Muscle of arm (tissue), 12 donors: ENCODE results near the gene COL18A1. TPM values are rescaled to one million over a fixed set of nuclear protein-coding genes. Genes with fewer than 3 reads are reported as not detected.

ENCODE experiments used
- DNase-seq: peaks from one replicate; pipeline ENCODE4 v3.0.0-alpha.2; 2013
- polyA plus RNA-seq, 12 donors: library from polyadenylated mRNA; unstranded; fragments of 120-200 nt; gene quantifications; one replicate each; pipeline ENCODE4 v1.2.1, GENCODE V29; 2013; ENCODE audit not compliant: insufficient read length in 12 of 12

Gene COL18A1
- polyA plus RNA-seq, 12 donors = 45.6 to 181 (median 71.3) TPM

DNA sequence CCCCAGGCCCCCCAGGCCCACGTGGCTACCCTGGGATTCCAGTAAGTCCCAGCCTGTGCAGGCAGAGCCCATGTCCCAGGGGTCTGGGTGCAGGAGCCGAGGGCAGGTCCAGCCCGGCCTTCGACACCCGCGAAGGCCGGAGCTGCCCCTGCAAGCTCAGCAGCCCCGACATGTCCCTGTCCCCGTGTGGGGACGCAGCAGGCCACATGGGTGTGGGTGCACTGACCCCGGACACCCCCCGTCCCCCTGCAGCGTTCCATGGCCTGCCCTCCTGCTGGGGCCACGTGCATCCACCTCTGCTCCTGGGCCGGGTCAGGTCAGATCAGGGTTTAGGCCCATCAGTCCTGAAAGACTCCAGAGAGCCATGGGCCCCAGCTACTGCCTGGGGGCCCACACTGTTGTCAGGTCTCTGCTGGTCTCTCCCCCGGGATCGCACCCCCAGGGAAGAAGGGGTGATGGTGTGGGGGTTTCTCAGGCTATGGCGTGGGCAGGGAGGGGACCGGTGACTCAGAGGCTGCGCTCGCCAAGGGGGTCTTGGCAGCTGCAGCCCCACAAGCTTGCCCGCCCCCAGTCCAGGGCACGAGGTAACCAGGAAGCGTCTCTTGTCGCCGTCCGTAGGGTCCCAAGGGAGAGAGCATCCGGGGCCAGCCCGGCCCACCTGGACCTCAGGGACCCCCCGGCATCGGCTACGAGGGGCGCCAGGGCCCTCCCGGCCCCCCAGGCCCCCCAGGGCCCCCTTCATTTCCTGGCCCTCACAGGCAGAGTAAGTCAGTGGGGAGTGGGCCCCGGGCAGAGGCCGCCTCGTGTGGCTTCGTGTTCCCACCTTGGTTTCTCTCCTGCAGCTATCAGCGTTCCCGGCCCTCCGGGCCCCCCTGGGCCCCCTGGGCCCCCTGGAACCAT is 99.8 kb downstream of the COL18A1 start:
- DNase-seq = no peak

DNA sequence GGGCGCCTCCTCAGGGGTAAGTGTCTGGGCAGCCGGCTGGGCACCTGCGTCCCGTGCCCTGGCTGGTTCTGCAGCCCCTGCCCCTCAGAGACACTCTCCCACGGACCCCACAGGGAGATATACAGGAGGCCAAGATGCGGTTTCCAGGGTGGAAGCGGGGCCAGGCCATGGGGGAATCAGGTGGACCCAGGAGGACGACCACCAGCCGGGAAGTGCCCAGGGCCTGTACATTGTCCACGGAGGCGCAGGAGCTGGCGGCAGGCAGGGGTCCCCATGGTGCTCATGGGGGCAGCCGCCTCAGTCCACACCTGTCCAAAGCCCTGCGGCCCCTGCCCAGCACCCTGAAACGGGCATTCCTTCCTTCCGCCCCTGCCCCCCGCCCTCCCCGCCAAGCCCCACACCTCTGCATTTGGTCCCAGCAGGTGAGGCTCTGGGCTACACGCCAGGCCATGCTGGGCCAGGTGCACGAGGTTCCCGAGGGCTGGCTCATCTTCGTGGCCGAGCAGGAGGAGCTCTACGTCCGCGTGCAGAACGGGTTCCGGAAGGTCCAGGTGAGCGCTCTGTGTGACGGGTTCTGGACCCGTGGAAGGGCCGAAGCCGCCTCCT is 100.6 kb downstream of the COL18A1 start:
- DNase-seq = no peak

GRCh38 chr21:45506241-45506817 is 101.4 kb downstream of the COL18A1 start:
- no peak for DNase-seq

DNA sequence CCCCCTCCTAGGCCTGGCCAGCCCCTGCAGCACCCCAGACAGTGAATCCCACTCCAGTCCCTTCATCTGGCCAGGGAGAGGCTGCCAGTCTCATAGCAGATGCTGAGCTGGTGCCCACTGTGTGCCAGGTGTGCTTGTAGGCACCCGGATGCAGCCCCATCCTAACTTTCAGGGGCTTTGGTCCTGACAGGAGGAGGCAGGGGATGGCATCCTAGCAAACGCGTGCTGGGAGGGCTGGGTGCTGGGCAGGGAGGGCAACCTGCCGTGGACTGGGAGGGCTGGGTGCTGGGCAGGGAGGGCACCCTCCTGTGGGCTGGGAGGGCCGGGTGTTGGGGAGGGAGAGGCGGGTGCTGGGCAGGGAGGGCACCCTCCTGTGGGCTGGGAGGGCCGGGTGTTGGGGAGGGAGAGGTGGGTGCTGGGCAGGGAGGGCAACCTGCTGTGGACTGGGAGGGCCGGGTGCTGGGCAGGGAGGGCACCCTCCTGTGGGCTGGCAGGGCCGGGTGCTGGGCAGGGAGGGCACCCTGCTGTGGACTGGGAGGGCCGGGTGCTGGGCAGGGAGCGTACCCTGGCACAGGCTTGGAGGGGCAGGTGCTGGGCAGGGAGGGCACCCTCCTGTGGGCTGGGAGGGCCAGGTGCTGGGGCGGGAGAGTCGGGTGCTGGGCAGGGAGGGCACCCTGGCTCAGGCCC is 102.0 kb downstream of the COL18A1 start:
- no peak for DNase-seq

- DNase-seq = no peak
These were observed 102.5 kb downstream of the COL18A1 start for GRCh38 chr21:45507523-45507875.

GRCh38 chr21:45507888-45508508 is 103.0 kb downstream of the COL18A1 start:
- DNase-seq = no peak

GRCh38 chr21:45508607-45509565 is 103.9 kb downstream of the COL18A1 start:
- no peak for DNase-seq

DNA sequence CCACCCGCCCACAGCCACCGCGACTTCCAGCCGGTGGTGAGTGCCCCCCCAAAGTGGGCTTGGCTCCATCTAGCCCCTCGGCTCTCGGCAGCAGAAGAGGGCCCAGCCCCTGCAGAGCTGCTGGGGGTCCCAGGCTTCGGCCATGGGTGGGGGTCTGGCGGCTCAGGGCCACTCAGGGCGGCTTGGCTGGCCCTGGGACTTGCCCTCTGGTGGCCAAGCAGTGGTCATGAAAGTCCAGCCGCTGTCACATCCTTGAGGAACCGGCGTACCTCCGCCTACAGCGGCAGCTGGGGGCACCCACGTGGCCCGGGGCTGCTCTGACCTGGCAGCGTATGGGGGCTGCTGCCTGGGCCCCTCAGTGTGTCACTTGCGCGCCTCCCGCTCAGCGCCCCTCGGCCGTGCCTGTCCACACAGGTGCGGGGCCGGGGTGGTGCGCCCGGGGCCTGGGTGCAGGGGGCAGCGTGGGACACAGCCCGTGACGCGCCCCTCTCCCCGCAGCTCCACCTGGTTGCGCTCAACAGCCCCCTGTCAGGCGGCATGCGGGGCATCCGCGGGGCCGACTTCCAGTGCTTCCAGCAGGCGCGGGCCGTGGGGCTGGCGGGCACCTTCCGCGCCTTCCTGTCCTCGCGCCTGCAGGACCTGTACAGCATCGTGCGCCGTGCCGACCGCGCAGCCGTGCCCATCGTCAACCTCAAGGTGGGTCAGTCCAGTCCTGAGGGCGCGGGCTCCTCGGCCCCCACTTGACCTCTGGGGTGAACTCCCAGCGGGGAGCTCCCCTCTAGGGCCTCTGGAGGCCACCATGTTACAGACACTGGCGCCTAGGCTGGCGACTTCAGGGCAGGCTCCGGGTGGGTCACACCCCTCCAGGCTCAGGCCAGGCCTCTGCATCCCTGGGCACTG is 104.9 kb downstream of the COL18A1 start:
- no peak for DNase-seq

- no peak for DNase-seq
These were observed 105.5 kb downstream of the COL18A1 start for GRCh38 chr21:45510466-45510955.

DNA sequence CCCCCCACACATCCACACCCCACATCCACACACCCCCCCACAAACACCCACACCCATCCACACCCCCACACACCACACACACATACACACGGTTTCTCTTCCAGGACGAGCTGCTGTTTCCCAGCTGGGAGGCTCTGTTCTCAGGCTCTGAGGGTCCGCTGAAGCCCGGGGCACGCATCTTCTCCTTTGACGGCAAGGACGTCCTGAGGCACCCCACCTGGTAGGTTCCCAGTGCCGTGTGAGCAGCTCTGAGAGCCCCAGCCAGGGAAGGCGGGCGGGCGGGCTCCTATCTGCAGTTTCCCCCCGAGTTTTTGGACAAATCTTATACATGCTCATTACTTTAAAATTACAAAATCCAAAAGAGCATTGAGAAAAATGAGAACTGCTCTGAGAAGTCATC is 106.0 kb downstream of the COL18A1 start:
- DNase-seq = no peak

DNA sequence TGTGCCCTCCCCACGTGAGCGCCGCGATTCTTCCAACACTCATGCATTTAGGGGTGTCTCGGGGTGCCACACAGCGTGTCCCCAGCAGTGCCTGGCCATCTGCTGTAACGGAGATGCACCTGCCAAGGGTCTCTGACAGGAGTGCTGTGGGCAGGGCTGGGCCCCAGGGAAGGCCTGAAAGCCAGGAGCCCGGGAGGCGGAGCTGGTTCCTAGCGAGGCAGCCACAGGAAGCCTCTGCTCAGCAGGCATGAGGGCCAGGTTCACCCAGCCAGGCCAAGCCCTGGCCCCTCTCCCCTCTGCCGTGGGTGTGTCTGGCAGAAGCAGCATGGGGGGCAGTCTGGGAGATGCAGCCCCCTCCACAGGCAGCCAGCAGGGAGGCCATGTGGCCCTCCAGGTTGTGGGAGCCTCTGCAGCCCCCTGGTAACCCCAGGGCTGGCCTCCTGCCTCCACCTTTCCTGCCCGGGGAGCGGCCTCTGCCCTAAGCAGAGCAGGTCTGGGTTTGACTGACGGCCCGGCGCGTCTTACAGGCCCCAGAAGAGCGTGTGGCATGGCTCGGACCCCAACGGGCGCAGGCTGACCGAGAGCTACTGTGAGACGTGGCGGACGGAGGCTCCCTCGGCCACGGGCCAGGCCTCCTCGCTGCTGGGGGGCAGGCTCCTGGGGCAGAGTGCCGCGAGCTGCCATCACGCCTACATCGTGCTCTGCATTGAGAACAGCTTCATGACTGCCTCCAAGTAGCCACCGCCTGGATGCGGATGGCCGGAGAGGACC is 106.9 kb downstream of the COL18A1 start:
- no peak for DNase-seq

- DNase-seq = no peak
These were observed 107.6 kb downstream of the COL18A1 start for GRCh38 chr21:45512626-45513002.

DNA sequence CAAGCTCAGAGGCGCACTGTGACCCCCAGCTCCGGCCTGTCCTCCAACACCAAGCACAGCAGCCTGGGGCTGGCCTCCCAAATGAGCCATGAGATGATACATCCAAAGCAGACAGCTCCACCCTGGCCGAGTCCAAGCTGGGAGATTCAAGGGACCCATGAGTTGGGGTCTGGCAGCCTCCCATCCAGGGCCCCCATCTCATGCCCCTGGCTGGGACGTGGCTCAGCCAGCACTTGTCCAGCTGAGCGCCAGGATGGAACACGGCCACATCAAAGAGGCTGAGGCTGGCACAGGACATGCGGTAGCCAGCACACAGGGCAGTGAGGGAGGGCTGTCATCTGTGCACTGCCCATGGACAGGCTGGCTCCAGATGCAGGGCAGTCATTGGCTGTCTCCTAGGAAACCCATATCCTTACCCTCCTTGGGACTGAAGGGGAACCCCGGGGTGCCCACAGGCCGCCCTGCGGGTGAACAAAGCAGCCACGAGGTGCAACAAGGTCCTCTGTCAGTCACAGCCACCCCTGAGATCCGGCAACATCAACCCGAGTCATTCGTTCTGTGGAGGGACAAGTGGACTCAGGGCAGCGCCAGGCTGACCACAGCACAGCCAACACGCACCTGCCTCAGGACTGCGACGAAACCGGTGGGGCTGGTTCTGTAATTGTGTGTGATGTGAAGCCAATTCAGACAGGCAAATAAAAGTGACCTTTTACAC is 108.2 kb downstream of the COL18A1 start:
- no peak for DNase-seq

GRCh38 chr21:45513741-45514310 is 108.9 kb downstream of the COL18A1 start:
- no peak for DNase-seq

DNA sequence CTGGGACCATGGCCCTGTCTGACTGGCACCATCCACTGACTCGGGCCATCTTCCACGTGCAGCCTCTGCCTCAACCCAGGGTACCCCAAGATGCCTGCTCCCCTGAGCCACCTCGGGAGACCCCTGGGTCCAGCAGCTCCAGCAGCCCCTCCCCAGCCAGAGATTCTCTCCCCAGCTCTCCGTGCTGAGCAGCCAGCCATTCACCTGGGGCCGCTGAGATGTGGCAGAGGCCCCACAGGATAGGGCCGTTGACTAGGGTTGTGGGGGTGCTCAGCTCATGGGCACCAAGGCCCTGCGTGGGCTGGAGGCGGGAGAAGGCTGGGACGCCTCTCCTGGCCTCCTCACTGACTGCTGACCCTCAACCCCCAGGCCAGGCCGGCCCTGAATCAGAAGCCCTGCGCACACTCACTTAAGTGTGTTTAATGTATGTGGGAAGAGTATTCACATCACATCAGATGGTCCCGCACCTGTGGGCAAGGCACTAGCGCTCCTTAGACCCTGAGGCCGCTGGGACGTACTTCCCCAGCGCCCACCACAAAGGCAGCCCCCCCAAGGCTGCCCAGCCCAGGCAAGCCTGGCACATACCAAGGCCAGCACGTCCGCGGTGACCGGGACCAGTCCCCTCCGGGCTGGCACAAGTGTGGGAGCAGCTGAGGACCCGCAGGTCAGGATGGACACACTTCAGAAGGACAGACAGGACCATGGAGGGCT is 109.5 kb downstream of the COL18A1 start:
- DNase-seq = no peak

GRCh38 chr21:45515241-45516061 is 110.5 kb downstream of the COL18A1 start:
- DNase-seq = no peak
